ENCODE data around the gene HOXD4. TPM values are rescaled to one million over a fixed set of nuclear protein-coding genes. Genes with fewer than 3 reads are reported as not detected.

The HOXD4 gene
- total RNA-seq, 1 experiment from 2014 or later: 0.61 TPM

DNA sequence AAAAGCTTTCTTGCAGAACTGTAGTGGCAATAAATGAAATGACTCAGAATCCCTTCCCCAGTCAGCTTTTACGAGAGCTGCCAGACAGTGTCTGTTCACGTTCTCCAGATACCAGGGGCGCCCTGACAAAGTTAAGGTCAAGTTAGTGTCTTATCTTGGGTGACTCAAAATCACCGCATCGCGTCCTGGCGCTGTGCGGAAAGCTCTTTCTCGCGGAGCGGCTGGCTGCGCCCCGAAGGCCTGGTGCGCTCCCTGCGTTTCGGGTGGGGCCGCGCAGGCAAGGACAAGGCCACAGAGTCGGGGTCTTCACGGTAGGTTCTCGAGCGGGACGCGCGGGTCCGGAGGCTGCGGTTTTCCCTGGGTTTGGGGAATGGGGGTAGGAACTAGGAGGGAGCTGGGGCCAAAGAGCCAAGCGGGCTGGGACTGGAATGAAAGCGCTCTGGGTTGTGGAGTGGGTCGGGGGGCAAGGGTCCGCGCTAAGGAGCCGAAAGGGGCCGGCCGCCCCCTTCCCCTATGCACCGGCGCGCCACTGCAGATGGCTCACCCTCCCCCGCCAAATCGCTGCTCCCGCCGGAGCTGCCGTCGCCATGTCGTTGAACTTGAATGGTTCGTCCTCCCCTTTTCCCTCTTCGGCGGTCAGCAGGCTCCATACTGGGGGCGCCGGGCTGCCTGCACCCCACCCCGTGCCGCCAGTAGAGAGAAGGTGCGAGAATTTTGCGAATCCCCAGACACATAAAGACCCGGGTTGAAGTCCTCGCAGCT, 46.9 kb upstream of the HOXD4 start:
- Histone ChIP-seq H3K9me3 (ENCODE audit: control insufficient read depth in 1 of 2, insufficient read depth in 1 of 2, low read depth in 1 of 2, low read length in 2 of 2) (no peaks in the 10 kb centered on the region), H4K20me1 (ENCODE audit: insufficient read depth) (no peaks in the 10 kb centered on the region), H3K4me2 (ENCODE audit: low read length) (no peak overlapping the region), H2AFZ (ENCODE audit: low read depth, low read length, poor library complexity, severe bottlenecking) (no peak overlapping the region), H3K79me2 (ENCODE audit: insufficient read depth, low read length) (no peaks in the 10 kb centered on the region), H3K4me1 (ENCODE audit: control insufficient read depth in 1 of 2, insufficient read depth in 2 of 2, low read length in 2 of 2) (peaks cover 0 to 11% of the 10 kb centered on the region in 2 experiments; a peak in 1 of 4 replicates), H3K27me3 (ENCODE audit: insufficient read depth, low read length) (no peaks in the 10 kb centered on the region), H3K9me2 (ENCODE audit: insufficient read depth) (no peaks in the 10 kb centered on the region), H3K36me3 (ENCODE audit: control insufficient read depth in 1 of 2, insufficient read depth in 2 of 2, low read length in 2 of 2) (no peaks in the 10 kb centered on the region), H3K4me3 (replicated peaks in 1 of 2; ENCODE audit: low read depth in 1 of 2, low read length in 2 of 2) (no peak overlapping the region), H3K9ac (ENCODE audit: low read length) (no peak overlapping the region), H3K27ac (ENCODE audit: low read depth, low read length) (no peak overlapping the region)
- BruUV-seq (replicated peaks): no TSS peak
- no peak for ATAC-seq
- ChIA-PET POLR2A (no interaction called here), RAD21 (ENCODE audit: low non-redundant PET in 1 of 2, low total read pairs in 2 of 2, uncharacterized antibody in 2 of 2, unreplicated experiment in 2 of 2) (no interaction called here), CTCF (no interaction called here)
- no peak for DNase-seq (ENCODE audit: low read depth, low spot score)
- intact Hi-C loops (cut with micrococcal nuclease): no loop called here
- TF ChIP-seq YY1 (IDR thresholded peaks at IDR 0.05; ENCODE audit: extremely low read depth, insufficient replicate concordance, low read depth, low read length): no peak
- no peak for TF ChIP-seq SP1 (IDR thresholded peaks at IDR 0.05; ENCODE audit: low read depth)
- TF ChIP-seq JUND (IDR thresholded peaks at IDR 0.05): no peak
- TF ChIP-seq, protein P1, sequence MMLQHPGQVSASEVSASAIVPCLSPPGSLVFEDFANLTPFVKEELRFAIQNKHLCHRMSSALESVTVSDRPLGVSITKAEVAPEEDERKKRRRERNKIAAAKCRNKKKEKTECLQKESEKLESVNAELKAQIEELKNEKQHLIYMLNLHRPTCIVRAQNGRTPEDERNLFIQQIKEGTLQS (IDR thresholded peaks at IDR 0.05): no peak
- TF ChIP-seq, protein P2, sequence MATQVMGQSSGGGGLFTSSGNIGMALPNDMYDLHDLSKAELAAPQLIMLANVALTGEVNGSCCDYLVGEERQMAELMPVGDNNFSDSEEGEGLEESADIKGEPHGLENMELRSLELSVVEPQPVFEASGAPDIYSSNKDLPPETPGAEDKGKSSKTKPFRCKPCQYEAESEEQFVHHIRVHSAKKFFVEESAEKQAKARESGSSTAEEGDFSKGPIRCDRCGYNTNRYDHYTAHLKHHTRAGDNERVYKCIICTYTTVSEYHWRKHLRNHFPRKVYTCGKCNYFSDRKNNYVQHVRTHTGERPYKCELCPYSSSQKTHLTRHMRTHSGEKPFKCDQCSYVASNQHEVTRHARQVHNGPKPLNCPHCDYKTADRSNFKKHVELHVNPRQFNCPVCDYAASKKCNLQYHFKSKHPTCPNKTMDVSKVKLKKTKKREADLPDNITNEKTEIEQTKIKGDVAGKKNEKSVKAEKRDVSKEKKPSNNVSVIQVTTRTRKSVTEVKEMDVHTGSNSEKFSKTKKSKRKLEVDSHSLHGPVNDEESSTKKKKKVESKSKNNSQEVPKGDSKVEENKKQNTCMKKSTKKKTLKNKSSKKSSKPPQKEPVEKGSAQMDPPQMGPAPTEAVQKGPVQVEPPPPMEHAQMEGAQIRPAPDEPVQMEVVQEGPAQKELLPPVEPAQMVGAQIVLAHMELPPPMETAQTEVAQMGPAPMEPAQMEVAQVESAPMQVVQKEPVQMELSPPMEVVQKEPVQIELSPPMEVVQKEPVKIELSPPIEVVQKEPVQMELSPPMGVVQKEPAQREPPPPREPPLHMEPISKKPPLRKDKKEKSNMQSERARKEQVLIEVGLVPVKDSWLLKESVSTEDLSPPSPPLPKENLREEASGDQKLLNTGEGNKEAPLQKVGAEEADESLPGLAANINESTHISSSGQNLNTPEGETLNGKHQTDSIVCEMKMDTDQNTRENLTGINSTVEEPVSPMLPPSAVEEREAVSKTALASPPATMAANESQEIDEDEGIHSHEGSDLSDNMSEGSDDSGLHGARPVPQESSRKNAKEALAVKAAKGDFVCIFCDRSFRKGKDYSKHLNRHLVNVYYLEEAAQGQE (IDR thresholded peaks at IDR 0.05; ENCODE audit: low read depth): no peak
- TF ChIP-seq EZH2phosphoT487 (IDR thresholded peaks at IDR 0.05; ENCODE audit: borderline replicate concordance): no peak
- no peak for TF ChIP-seq POLR2A (IDR thresholded peaks at IDR 0.05; ENCODE audit: borderline replicate concordance, extremely low read depth, insufficient read depth, insufficient read length)
- TF ChIP-seq, protein P3, sequence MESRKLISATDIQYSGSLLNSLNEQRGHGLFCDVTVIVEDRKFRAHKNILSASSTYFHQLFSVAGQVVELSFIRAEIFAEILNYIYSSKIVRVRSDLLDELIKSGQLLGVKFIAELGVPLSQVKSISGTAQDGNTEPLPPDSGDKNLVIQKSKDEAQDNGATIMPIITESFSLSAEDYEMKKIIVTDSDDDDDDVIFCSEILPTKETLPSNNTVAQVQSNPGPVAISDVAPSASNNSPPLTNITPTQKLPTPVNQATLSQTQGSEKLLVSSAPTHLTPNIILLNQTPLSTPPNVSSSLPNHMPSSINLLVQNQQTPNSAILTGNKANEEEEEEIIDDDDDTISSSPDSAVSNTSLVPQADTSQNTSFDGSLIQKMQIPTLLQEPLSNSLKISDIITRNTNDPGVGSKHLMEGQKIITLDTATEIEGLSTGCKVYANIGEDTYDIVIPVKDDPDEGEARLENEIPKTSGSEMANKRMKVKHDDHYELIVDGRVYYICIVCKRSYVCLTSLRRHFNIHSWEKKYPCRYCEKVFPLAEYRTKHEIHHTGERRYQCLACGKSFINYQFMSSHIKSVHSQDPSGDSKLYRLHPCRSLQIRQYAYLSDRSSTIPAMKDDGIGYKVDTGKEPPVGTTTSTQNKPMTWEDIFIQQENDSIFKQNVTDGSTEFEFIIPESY (IDR thresholded peaks at IDR 0.05; ENCODE audit: extremely low read depth, insufficient replicate concordance, low read length): no peak
- no peak for TF ChIP-seq SRF (IDR thresholded peaks at IDR 0.05; ENCODE audit: low read depth)
- TF ChIP-seq, protein P4, sequence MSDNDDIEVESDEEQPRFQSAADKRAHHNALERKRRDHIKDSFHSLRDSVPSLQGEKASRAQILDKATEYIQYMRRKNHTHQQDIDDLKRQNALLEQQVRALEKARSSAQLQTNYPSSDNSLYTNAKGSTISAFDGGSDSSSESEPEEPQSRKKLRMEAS (IDR thresholded peaks at IDR 0.05): no peak
- TF ChIP-seq ELF1 (IDR thresholded peaks at IDR 0.05; ENCODE audit: borderline replicate concordance, low read depth): no peak
- no peak for TF ChIP-seq ZFX (IDR thresholded peaks at IDR 0.05)
- no peak for TF ChIP-seq RAD21 (IDR thresholded peaks at IDR 0.05; ENCODE audit: low read depth)
- no peak for TF ChIP-seq ZNF274 (IDR thresholded peaks at IDR 0.05; ENCODE audit: low read depth, low read length)
- TF ChIP-seq CBX3 (IDR thresholded peaks at IDR 0.05; ENCODE audit: low read depth): no peak
- TF ChIP-seq CEBPB (IDR thresholded peaks at IDR 0.05; ENCODE audit: low read depth): no peak
- TF ChIP-seq FOSL1 (IDR thresholded peaks at IDR 0.05; ENCODE audit: low read depth): no peak
- no peak for TF ChIP-seq SIN3A (IDR thresholded peaks at IDR 0.05; ENCODE audit: low read depth)
- no peak for TF ChIP-seq POLR2AphosphoS5 (IDR thresholded peaks at IDR 0.05; ENCODE audit: low read depth, low read length)
